ENCODE measurements around the gene BBIP1. TPM values are rescaled to one million over a fixed set of nuclear protein-coding genes. Genes with fewer than 3 reads are reported as not detected.

The BBIP1 gene
- total RNA-seq, 4 donors from 2014 or later = 10.0 to 36.4 (median 29.4) TPM

DNA sequence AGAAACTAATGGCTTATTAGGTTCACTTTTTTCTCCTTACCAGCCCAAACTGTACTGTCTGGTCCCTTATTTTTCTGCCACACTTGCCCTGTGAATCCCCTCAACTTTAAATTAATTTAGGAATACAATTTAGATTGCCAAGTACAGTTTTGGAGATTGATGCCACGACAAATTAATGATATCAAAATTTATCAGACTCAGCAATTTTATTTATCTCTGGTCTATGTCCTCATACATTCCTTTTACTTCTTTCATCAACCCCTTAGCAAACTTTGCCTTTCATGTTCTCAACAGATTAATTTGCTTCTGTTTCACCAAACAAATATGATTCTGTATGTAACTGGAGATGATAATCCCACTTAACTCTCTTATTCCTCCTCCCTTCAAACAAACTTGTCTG is 38.6 kb upstream of the BBIP1 start:
- Histone ChIP-seq H3K9me3 (no peaks in the 10 kb centered on the region), H3K27ac (no peak overlapping the region), H3K27me3 (no peaks in the 10 kb centered on the region), H3K4me3 (no peak overlapping the region), H3K4me1 (no peaks in the 10 kb centered on the region), H3K36me3 (no peaks in the 10 kb centered on the region)
- no peak for DNase-seq
- TF ChIP-seq, protein P1, sequence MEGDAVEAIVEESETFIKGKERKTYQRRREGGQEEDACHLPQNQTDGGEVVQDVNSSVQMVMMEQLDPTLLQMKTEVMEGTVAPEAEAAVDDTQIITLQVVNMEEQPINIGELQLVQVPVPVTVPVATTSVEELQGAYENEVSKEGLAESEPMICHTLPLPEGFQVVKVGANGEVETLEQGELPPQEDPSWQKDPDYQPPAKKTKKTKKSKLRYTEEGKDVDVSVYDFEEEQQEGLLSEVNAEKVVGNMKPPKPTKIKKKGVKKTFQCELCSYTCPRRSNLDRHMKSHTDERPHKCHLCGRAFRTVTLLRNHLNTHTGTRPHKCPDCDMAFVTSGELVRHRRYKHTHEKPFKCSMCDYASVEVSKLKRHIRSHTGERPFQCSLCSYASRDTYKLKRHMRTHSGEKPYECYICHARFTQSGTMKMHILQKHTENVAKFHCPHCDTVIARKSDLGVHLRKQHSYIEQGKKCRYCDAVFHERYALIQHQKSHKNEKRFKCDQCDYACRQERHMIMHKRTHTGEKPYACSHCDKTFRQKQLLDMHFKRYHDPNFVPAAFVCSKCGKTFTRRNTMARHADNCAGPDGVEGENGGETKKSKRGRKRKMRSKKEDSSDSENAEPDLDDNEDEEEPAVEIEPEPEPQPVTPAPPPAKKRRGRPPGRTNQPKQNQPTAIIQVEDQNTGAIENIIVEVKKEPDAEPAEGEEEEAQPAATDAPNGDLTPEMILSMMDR (IDR thresholded peaks at IDR 0.05) = no peak
- TF ChIP-seq POLR2A (IDR thresholded peaks at IDR 0.05) = no peak
- intact Hi-C loops (cut with DNase I; ENCODE audit: low total_unique reads) = no loop called here

- Histone ChIP-seq H3K27me3 (no peaks in the 10 kb centered on the region), H3K27ac (no peak overlapping the region), H3K9me3 (no peaks in the 10 kb centered on the region), H3K4me3 (no peak overlapping the region), H3K36me3 (no peaks in the 10 kb centered on the region), H3K4me1 (no peaks in the 10 kb centered on the region)
- intact Hi-C loops (cut with DNase I; ENCODE audit: low total_unique reads) = no loop called here
- no peak for DNase-seq
- TF ChIP-seq, protein P1 (IDR thresholded peaks at IDR 0.05) = no peak
- TF ChIP-seq POLR2A (IDR thresholded peaks at IDR 0.05) = no peak
These were observed 32.4 kb upstream of the BBIP1 start for GRCh38 chr10:110951381-110951780.

- DNase-seq = no peak
- Histone ChIP-seq H3K27ac (no peak overlapping the region), H3K4me1 (peaks cover 0 to 5% of the 10 kb centered on the region in 2 donors), H3K4me3 (no peak overlapping the region), H3K9me3 (no peaks in the 10 kb centered on the region), H3K27me3 (no peaks in the 10 kb centered on the region), H3K36me3 (no peaks in the 10 kb centered on the region)
- TF ChIP-seq POLR2A (IDR thresholded peaks at IDR 0.05) = no peak
- TF ChIP-seq, protein P1 (IDR thresholded peaks at IDR 0.05) = no peak
- intact Hi-C loops (cut with DNase I; ENCODE audit: low total_unique reads) = no loop called here
These were observed 28.1 kb upstream of the BBIP1 start for GRCh38 chr10:110947061-110947595.

- Histone ChIP-seq H3K27me3 (no peaks in the 10 kb centered on the region), H3K27ac (no peak overlapping the region), H3K36me3 (no peaks in the 10 kb centered on the region), H3K9me3 (no peaks in the 10 kb centered on the region), H3K4me1 (peaks cover 0 to 5% of the 10 kb centered on the region in 2 donors), H3K4me3 (no peak overlapping the region)
- TF ChIP-seq POLR2A (IDR thresholded peaks at IDR 0.05) = no peak
- TF ChIP-seq, protein P1 (IDR thresholded peaks at IDR 0.05) = no peak
- intact Hi-C loops (cut with DNase I; ENCODE audit: low total_unique reads) = no loop called here
- no peak for DNase-seq
These were observed 27.5 kb upstream of the BBIP1 start for GRCh38 chr10:110946496-110946895.

DNA sequence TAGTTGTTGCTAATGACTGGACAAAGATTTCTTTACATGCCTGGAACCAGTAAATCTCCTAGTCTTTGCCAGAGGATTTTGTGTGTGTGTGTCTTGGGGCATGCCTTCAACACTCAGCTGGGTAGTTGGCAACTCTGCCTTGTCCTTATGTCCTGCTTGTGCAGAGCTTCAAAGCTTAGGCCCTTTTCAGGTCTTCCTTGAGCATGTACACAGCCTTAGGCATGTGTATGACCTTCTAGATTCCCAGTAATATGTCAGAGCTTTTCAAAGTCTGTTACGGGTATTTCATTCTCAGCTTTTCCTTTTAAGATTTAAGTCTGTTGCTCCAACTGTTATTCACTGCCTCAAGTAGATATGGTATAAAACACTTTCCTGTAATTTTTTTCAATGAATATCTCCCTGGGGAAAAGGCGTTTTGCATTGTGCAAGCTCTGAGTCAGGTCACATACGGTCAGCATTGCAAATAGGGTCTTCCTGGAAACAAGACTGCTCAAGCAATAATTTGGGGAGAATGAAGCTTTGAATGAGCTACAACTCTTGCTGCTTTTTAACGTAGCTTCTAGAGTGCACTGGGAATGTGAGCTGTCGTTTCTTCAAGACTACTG is 25.9 kb upstream of the BBIP1 start:
- TF ChIP-seq, protein P1 (IDR thresholded peaks at IDR 0.05) = no peak
- TF ChIP-seq POLR2A (IDR thresholded peaks at IDR 0.05) = no peak
- no peaks in the 10 kb centered on the region for H3K36me3 ChIP-seq

More for the DNA sequence above, 25.9 kb upstream of the BBIP1 start:
- H3K9me3 ChIP-seq = no peaks in the 10 kb centered on the region
- no peak for DNase-seq
- H3K4me1 ChIP-seq = peaks cover 0 to 5% of the 10 kb centered on the region in 2 donors
- H3K27ac ChIP-seq = no peak overlapping the region
- intact Hi-C loops (cut with DNase I; ENCODE audit: low total_unique reads) = no loop called here
- no peaks in the 10 kb centered on the region for H3K27me3 ChIP-seq
- H3K4me3 ChIP-seq = no peak overlapping the region
